Measurements from ENCODE around the gene C4orf33. TPM values are rescaled to one million over a fixed set of nuclear protein-coding genes. Genes with fewer than 3 reads are reported as not detected.

C4orf33 gene
- total RNA-seq, 1 donor from 2014 or later = 4.7 TPM

- H3K27ac ChIP-seq (replicated peaks) = no peak overlapping the region
- TF ChIP-seq CTCF (IDR thresholded peaks at IDR 0.05; ENCODE audit: borderline replicate concordance) = no peak
- H3K27me3 ChIP-seq (ENCODE audit: low read depth) = no peaks in the 10 kb centered on the region
- H3K4me1 ChIP-seq = no peaks in the 10 kb centered on the region
- no peak for DNase-seq
- peaks cover 21% of the 10 kb centered on the region for H3K9me3 ChIP-seq (replicated peaks)
- H3K4me3 ChIP-seq = no peak overlapping the region
- no peaks in the 10 kb centered on the region for H3K36me3 ChIP-seq
- intact Hi-C loops (cut with micrococcal nuclease) = no loop called here
Observed at GRCh38 chr4:129129143-129129542, 33.2 kb downstream of the C4orf33 start.

- no peaks in the 10 kb centered on the region for H3K36me3 ChIP-seq
- H3K9me3 ChIP-seq (replicated peaks) = peaks cover 17% of the 10 kb centered on the region
- no peak for TF ChIP-seq CTCF (IDR thresholded peaks at IDR 0.05; ENCODE audit: borderline replicate concordance)
- intact Hi-C loops (cut with micrococcal nuclease) = no loop called here
- DNase-seq = no peak
- H3K4me1 ChIP-seq = no peaks in the 10 kb centered on the region
- no peak overlapping the region for H3K27ac ChIP-seq (replicated peaks)
- no peak overlapping the region for H3K4me3 ChIP-seq
- no peaks in the 10 kb centered on the region for H3K27me3 ChIP-seq (ENCODE audit: low read depth)
Observed at GRCh38 chr4:129131343-129131742, 35.4 kb downstream of the C4orf33 start.

GRCh38 chr4:129136433-129136832 lies 40.5 kb downstream of the C4orf33 start:
- peaks cover 10% of the 10 kb centered on the region for H3K9me3 ChIP-seq (replicated peaks)
- no peaks in the 10 kb centered on the region for H3K36me3 ChIP-seq
- H3K4me1 ChIP-seq = no peaks in the 10 kb centered on the region
- H3K27me3 ChIP-seq (ENCODE audit: low read depth) = no peaks in the 10 kb centered on the region
- intact Hi-C loops (cut with micrococcal nuclease) = no loop called here
- DNase-seq = no peak
- no peak overlapping the region for H3K27ac ChIP-seq (replicated peaks)
- TF ChIP-seq CTCF (IDR thresholded peaks at IDR 0.05; ENCODE audit: borderline replicate concordance) = no peak
- no peak overlapping the region for H3K4me3 ChIP-seq

- H3K4me1 ChIP-seq = no peaks in the 10 kb centered on the region
- H3K4me3 ChIP-seq = no peak overlapping the region
- H3K27me3 ChIP-seq (ENCODE audit: low read depth) = no peaks in the 10 kb centered on the region
- no peaks in the 10 kb centered on the region for H3K36me3 ChIP-seq
- intact Hi-C loops (cut with micrococcal nuclease) = no loop called here
- no peak for TF ChIP-seq CTCF (IDR thresholded peaks at IDR 0.05; ENCODE audit: borderline replicate concordance)
- DNase-seq = no peak
- H3K9me3 ChIP-seq (replicated peaks) = no peaks in the 10 kb centered on the region
- no peak overlapping the region for H3K27ac ChIP-seq (replicated peaks)
Observed at GRCh38 chr4:129138810-129139496, 43.0 kb downstream of the C4orf33 start.

GRCh38 chr4:129140521-129140920 lies 44.6 kb downstream of the C4orf33 start:
- no peak for TF ChIP-seq CTCF (IDR thresholded peaks at IDR 0.05; ENCODE audit: borderline replicate concordance)
- Histone ChIP-seq H3K27me3 (ENCODE audit: low read depth) (no peaks in the 10 kb centered on the region), H3K4me3 (no peak overlapping the region), H3K27ac (replicated peaks) (no peak overlapping the region), H3K4me1 (peaks cover 6% of the 10 kb centered on the region), H3K9me3 (replicated peaks) (no peaks in the 10 kb centered on the region), H3K36me3 (no peaks in the 10 kb centered on the region)
- intact Hi-C loops (cut with micrococcal nuclease) = no loop called here
- no peak for DNase-seq
